HepG2 (cell line): ENCODE measurements around the gene CAT. TPM values are rescaled to one million over a fixed set of nuclear protein-coding genes. Genes with fewer than 3 reads are reported as not detected.

Source experiments
- ATAC-seq: fragments of 200-7000 bp; cut with Tn5 transposase; 3 replicates; pipeline ENCODE4 v1.9.1; 2020; ENCODE audit warnings: mild to moderate bottlenecking, moderate library complexity
- BruUV-seq: library from RNA; stranded (reverse); fragments of 400-500 nt; replicated peaks from 2 replicates; lab custom pipeline; 2021; lab: Mats Ljungman, UMichigan
- CTCF ChIA-PET: fragments of 300-600 bp; formaldehyde crosslinking; extraction: SDS; loops from one replicate; lab custom pipeline; 2021; ENCODE audit warnings: low total read pairs, inconsistent platforms, low intra/inter-chr PET ratio; lab: Yijun Ruan, JAX
- POLR2A ChIA-PET: fragments of 350-600 bp; sonication (Branson Sonifier 250); formaldehyde crosslinking; loops from one replicate; lab custom pipeline; 2020; ENCODE audit warnings: antibody characterized with exemption, inconsistent platforms; lab: Yijun Ruan, JAX
- DNase-seq: peaks from one replicate; pipeline ENCODE4 v3.0.0-alpha.2; 2015; ENCODE audit warnings: low spot score
- FAIRE-seq: peaks from 3 replicates; lab custom pipeline; 2011; peaks lifted over from hg19 to GRCh38; lab: Jason Lieb, UNC
- H2AFZ ChIP-seq: one replicate; pipeline ENCODE4 v1.6.1; 2011; ENCODE audit warnings: low read length, inconsistent platforms
- H3K27ac ChIP-seq: fragments of 300-600 bp; 3 replicates; pipeline ENCODE4 v1.8.0; 2011; ENCODE audit warnings: mixed run types, mild to moderate bottlenecking, mixed read lengths, low read length, inconsistent platforms; ENCODE audit not compliant: insufficient read depth; ENCODE audit errors: extremely low read length
- H3K27me3 ChIP-seq, 2 experiments: fragments of 200-600 bp in 1 of 2; 2 replicates in 1 of 2; 3 replicates in 1 of 2; pipeline versions ENCODE4 v1.6.0 to v1.8.0; 2011; ENCODE audit warnings: low read length in 2 of 2, mild to moderate bottlenecking in 2 of 2, moderate library complexity in 2 of 2, inconsistent platforms in 1 of 2; ENCODE audit not compliant: insufficient read depth in 2 of 2, control insufficient read depth in 1 of 2
- H3K36me3 ChIP-seq, 2 experiments: fragments of 200-600 bp in 1 of 2; replicated peaks in 1 of 2; 2 replicates in 1 of 2; 3 replicates in 1 of 2; pipeline versions ENCODE4 v1.5.1 to v1.8.0; 2011; ENCODE audit warnings: low read length in 2 of 2, inconsistent platforms in 1 of 2; ENCODE audit not compliant: insufficient read depth in 2 of 2, control insufficient read depth in 1 of 2
- H3K4me1 ChIP-seq: 2 replicates; pipeline ENCODE4 v1.5.1; 2012; ENCODE audit warnings: low read length, inconsistent platforms; ENCODE audit not compliant: insufficient read depth
- H3K4me2 ChIP-seq: 2 replicates; pipeline ENCODE4 v1.6.0; 2011; ENCODE audit warnings: low read depth, low read length, inconsistent platforms
- H3K4me3 ChIP-seq, 3 experiments: fragments of 200-600 bp in 1 of 3; sonication (generic), shearing (Covaris generic) in 1 of 3; replicated peaks in 1 of 3; 2 replicates each; pipeline ENCODE4 v1.5.1; 2011 to 2016; ENCODE audit warnings: low read length in 3 of 3, inconsistent platforms in 2 of 3, low read depth in 2 of 3, mild to moderate bottlenecking in 2 of 3, control low read depth in 1 of 3, mixed read lengths in 1 of 3; ENCODE audit not compliant: insufficient read depth in 1 of 3
- H3K79me2 ChIP-seq: one replicate; pipeline ENCODE4 v1.6.1; 2011; ENCODE audit warnings: low read length, inconsistent platforms; ENCODE audit not compliant: insufficient read depth
- H3K9ac ChIP-seq: 2 replicates; pipeline ENCODE4 v1.6.0; 2011; ENCODE audit warnings: mild to moderate bottlenecking, low read depth, low read length, inconsistent platforms; ENCODE audit not compliant: insufficient read depth
- H3K9me3 ChIP-seq: 2 replicates; pipeline ENCODE4 v1.5.1; 2012; ENCODE audit warnings: mild to moderate bottlenecking, low read length
- H4K20me1 ChIP-seq: 2 replicates; pipeline ENCODE4 v1.6.0; 2011; ENCODE audit warnings: inconsistent platforms, mild to moderate bottlenecking, low read length, moderate library complexity; ENCODE audit not compliant: insufficient read depth
- BRD4 ChIP-seq: sonication (generic); formaldehyde crosslinking; IDR thresholded peaks from 2 replicates; pipeline ENCODE4 v1.4.0; 2020; ENCODE audit warnings: missing genetic modification reagents
- CTCF ChIP-seq: sonication (generic); formaldehyde crosslinking; IDR thresholded peaks from 2 replicates; pipeline ENCODE4 v1.5.0; 2020; ENCODE audit warnings: mild to moderate bottlenecking, missing genetic modification reagents, moderate library complexity
- GMEB1 ChIP-seq: sonication (generic); formaldehyde crosslinking; IDR thresholded peaks from 2 replicates; pipeline ENCODE4 v1.5.1; 2020; ENCODE audit warnings: missing genetic modification reagents, mild to moderate bottlenecking, borderline replicate concordance
- HIC2 ChIP-seq: sonication (generic); formaldehyde crosslinking; IDR thresholded peaks from 2 replicates; pipeline ENCODE4 v1.9.0; 2022; ENCODE audit warnings: low read depth, missing genetic modification reagents
- WGBS: methylation state at CpG from one replicate; pipeline ENCODE4 v1.1.6; 2017; ENCODE audit warnings: low lambda C conversion rate; 5-methylcytosine and 5-hydroxymethylcytosine counted together
- in situ Hi-C: cut with HindIII; loops from 2 replicates; pipeline ENCODE4 v1.10.0; 2017; ENCODE audit warnings: low pct_unique_long_range_greater_than_20kb; ENCODE audit not compliant: extremely low pct_ligation_motif_present
- intact Hi-C: fragments of 100-400 bp; cut with micrococcal nuclease; formaldehyde crosslinking; loops from one replicate; pipeline ENCODE4 v1.10.0; 2022; ENCODE audit not compliant: unreplicated experiment
- polyA plus RNA-seq, 8 experiments: library from polyadenylated mRNA; depleted of rRNA in 3 of 8; stranded (reverse) in 7 of 8; unstranded in 1 of 8; fragments of >200 nt; fragmentation: Illumina TruSeq in 4 of 8; extraction: Trizol in 4 of 8; gene quantifications; 2 replicates each; pipeline versions ENCODE4 v1.2.1 to v1.2.3, GENCODE V29; 2011 to 2016; ENCODE audit warnings: low read depth in 4 of 8, missing spikeins in 1 of 8, mixed read lengths in 1 of 8; ENCODE audit not compliant: insufficient read depth in 1 of 8
- total RNA-seq, 5 experiments: library from RNA; depleted of rRNA; stranded (reverse); fragments of >200 nt; fragmentation: Illumina TruSeq; extraction: Trizol; gene quantifications; 2 replicates each; pipeline ENCODE4 v1.2.3, GENCODE V29; 2016; ENCODE audit warnings: low read depth in 1 of 5

Gene CAT
- total and polyA plus RNA-seq, 2 of the 13 experiments (the other 11 are each of a cell fraction or from before 2014, with no cell fraction given) = 107 to 136 TPM

- TF ChIP-seq HIC2 (CRISPR knock-in tag) = 0 out of 2 replicates have a peak, but pooled peaks have one; percentile 8
Observed at GRCh38 chr11:34501949-34502348, 63.2 kb downstream of the CAT start (continued).

- H3K27me3 ChIP-seq = no peaks in the 10 kb centered on the region
- FAIRE-seq (no peak), DNase-seq (no peak), ATAC-seq (no peak)
- ChIA-PET CTCF (interaction anchor here (1.3 kb wide), 1 partner anchor 10 kb away, joined by 3 read pairs; no protein-coding TSS in a partner anchor), POLR2A (interaction anchor here (1.2 to 1.6 kb wide), 3 partner anchors 10 to 145 kb away, joined by 3 to 6 read pairs (median 4); partner anchors contain the start of genes ABTB2 and ELF5)
- in situ Hi-C loops = no loop called here
- WGBS = 95% methylated on average over 3 of the region's 3 CpGs
- no peak overlapping the region for H3K9ac ChIP-seq
- H3K4me2 ChIP-seq = 0 out of 2 replicates have a peak overlapping the region, but pooled peaks have one; percentile 52
- no peaks in the 10 kb centered on the region for H4K20me1 ChIP-seq
- H2AFZ ChIP-seq = no peak overlapping the region
- H3K4me3 ChIP-seq = no peak overlapping the region
- H3K36me3 ChIP-seq = no peaks in the 10 kb centered on the region
- no peak overlapping the region for H3K27ac ChIP-seq
- no peaks in the 10 kb centered on the region for H3K9me3 ChIP-seq
- no peaks in the 10 kb centered on the region for H3K79me2 ChIP-seq
- intact Hi-C loops = no loop called here
- H3K4me1 ChIP-seq = peaks cover 65% of the 10 kb centered on the region
- BruUV-seq = no TSS peak
- TF ChIP-seq GMEB1 (CRISPR knock-in tag) (no peak), BRD4 (CRISPR knock-in tag) (no peak), CTCF (CRISPR knock-in tag) (0 out of 2 replicates have a peak, but pooled peaks have one; percentile 7)
- TF ChIP-seq, all 625 proteins: peak for 1
Observed at GRCh38 chr11:34502949-34503348, 64.2 kb downstream of the CAT start.
